ENCODE data around the gene P2RY2. TPM values are rescaled to one million over a fixed set of nuclear protein-coding genes. Genes with fewer than 3 reads are reported as not detected.
A peak's percentile ranks its signal among the peaks of the same experiment; 100 is the strongest.
"Not testable (repeated sequence)": the region's sequence is repeated elsewhere in the genome, so short reads cannot be mapped to it uniquely, and the experiment has no call there.

The P2RY2 gene
- total RNA-seq, 1 donor: 2.2 TPM

GRCh38 chr11:73225851-73226250 is 7.8 kb downstream of the P2RY2 start:
- no peak for DNase-seq (ENCODE audit: low read depth in 2 of 3, low spot score in 2 of 3)

- DNase-seq (ENCODE audit: low read depth in 2 of 3, low spot score in 2 of 3): no peak
Measured at GRCh38 chr11:73226297-73227006, 8.4 kb downstream of the P2RY2 start.

- no peak for DNase-seq (ENCODE audit: low read depth in 2 of 3, low spot score in 2 of 3)
Measured at GRCh38 chr11:73227571-73228211, 9.6 kb downstream of the P2RY2 start.

- DNase-seq (ENCODE audit: low read depth in 2 of 3, low spot score in 2 of 3): no peak
Measured at GRCh38 chr11:73228268-73229134, 10.4 kb downstream of the P2RY2 start.

- DNase-seq (ENCODE audit: low read depth in 2 of 3, low spot score in 2 of 3): no peak
Measured at GRCh38 chr11:73229321-73229895, 11.3 kb downstream of the P2RY2 start.

- DNase-seq (ENCODE audit: low read depth in 2 of 3, low spot score in 2 of 3): no peak
Measured at GRCh38 chr11:73229896-73230875, 12.1 kb downstream of the P2RY2 start.

GRCh38 chr11:73230931-73231330 is 12.8 kb downstream of the P2RY2 start:
- no peak for DNase-seq (ENCODE audit: low read depth in 2 of 3, low spot score in 2 of 3)

- DNase-seq (ENCODE audit: low read depth in 2 of 3, low spot score in 2 of 3): not testable (repeated sequence)
Measured at GRCh38 chr11:73232487-73232886, 14.4 kb downstream of the P2RY2 start.

- no peak for DNase-seq (ENCODE audit: low read depth in 2 of 3, low spot score in 2 of 3)
Measured at GRCh38 chr11:73233211-73233610, 15.1 kb downstream of the P2RY2 start.

- DNase-seq (ENCODE audit: low read depth in 2 of 3, low spot score in 2 of 3): no peak
Measured at GRCh38 chr11:73233692-73234470, 15.8 kb downstream of the P2RY2 start.

GRCh38 chr11:73234471-73235181 is 16.5 kb downstream of the P2RY2 start:
- no peak for DNase-seq (ENCODE audit: low read depth in 2 of 3, low spot score in 2 of 3)

- DNase-seq (ENCODE audit: low read depth in 2 of 3, low spot score in 2 of 3): no peak
Measured at GRCh38 chr11:73235236-73235786, 17.2 kb downstream of the P2RY2 start.

GRCh38 chr11:73236205-73236765 is 18.2 kb downstream of the P2RY2 start:
- DNase-seq (ENCODE audit: low read depth in 2 of 3, low spot score in 2 of 3): no peak

GRCh38 chr11:73236854-73237253 is 18.8 kb downstream of the P2RY2 start:
- peak in 2 of 3 donors; percentile 60 to 76 for DNase-seq (ENCODE audit: low read depth in 2 of 3, low spot score in 2 of 3)

- DNase-seq (ENCODE audit: low read depth in 2 of 3, low spot score in 2 of 3): no peak
Measured at GRCh38 chr11:73237471-73238290, 19.6 kb downstream of the P2RY2 start.

GRCh38 chr11:73239111-73239521 is 21.0 kb downstream of the P2RY2 start:
- DNase-seq (ENCODE audit: low read depth in 2 of 3, low spot score in 2 of 3): no peak

GRCh38 chr11:73239571-73240189 is 21.6 kb downstream of the P2RY2 start:
- DNase-seq (ENCODE audit: low read depth in 2 of 3, low spot score in 2 of 3): no peak

Data from hematopoietic multipotent progenitor cell (in vitro differentiated cells).